Right renal pelvis (tissue), 4 donors: Measurements from ENCODE around the gene RTN4. TPM values are rescaled to one million over a fixed set of nuclear protein-coding genes. Genes with fewer than 3 reads are reported as not detected.

ENCODE experiments used
- DNase-seq, 4 donors: peaks; one replicate each; pipeline ENCODE4 v3.0.0-alpha.2; 2013; ENCODE audit warnings: low read depth in 4 of 4, low spot score in 3 of 4, missing footprints in 1 of 4
- polyA plus RNA-seq, 4 donors: library from polyadenylated mRNA; unstranded; fragments of 120-200 nt; gene quantifications; one replicate each; pipeline ENCODE4 v1.2.1, GENCODE V29; 2013; ENCODE audit not compliant: insufficient read length in 4 of 4

RTN4 gene
- polyA plus RNA-seq, 4 donors, result 347 to 402 (median 378) TPM

DNA sequence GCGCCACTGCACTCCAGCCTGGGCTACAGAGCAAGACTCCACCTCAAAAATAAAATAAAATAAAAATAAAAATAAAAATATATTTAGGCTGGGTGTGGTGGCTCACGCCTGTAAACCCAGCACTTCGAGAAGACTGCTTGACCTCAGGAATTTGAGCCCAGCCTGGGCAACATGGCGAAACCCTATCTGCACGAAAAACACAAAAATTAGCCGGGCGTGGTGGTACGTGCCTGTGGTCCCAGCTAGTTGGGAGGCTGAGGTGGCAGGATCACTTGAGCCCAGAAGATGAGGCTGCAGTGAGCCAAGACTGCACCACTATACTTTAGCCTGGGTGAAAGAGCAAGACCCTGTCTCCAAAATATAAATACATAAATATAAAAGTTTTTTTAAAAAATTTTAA, 6.4 kb downstream of the RTN4 start:
- DNase-seq, result no peak

DNA sequence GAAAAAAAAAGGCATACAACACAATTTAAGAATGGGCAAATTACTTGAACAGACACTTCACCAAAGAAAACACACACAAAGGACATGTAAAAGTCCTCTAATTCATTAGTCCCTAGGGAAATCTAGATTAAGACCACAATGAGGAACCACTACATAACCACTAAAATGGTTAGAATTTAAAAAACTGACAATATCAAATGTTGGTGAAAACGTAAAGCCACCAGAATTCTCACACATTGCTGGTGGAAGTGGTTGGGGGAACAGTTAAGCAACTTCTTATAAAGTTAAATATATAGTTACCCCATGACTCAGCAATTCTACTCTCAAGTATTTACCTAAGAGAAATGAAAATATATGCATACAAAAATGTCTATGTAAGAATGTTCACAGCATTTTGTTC, 11.8 kb downstream of the RTN4 start:
- DNase-seq, result no peak

DNA sequence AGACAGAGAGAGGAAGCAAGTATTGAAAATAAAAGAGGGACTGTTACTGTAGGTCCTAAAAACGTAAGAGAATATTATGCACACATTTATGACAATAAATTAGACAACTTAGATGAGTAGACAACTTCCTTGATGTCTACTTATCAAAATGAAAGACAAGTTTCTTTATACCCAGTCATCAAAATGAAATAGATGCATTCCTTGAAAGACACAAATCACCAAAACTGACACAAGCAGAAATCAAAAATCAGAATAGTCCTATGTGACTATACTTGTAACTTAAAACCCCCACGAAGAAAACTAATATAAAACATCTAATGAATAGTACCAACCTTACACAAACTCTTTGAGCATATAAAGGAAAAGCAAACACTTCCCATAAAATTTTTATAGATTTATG, 14.5 kb downstream of the RTN4 start:
- no peak for DNase-seq

DNA sequence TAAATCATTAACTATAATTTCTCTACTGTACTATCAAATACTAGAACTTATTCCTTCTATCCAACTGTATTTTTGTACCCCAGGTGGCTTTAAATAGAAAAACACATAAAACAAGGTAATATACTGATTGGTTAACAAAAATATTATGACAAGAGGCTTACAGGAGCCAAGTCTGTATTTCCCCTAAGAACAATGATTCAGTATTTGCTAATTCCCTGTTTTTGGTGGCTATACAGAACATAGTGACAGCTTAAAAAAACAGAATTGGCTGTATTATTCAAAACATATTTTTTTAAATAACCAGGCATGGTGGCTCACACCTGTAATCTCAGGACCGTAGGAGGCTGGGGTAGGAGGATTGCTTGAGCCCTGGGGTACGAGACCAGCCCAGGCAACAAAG, 16.3 kb downstream of the RTN4 start:
- DNase-seq, result no peak

GRCh38 chr2:55033076-55033742, 17.0 kb downstream of the RTN4 start:
- DNase-seq, result no peak

DNA sequence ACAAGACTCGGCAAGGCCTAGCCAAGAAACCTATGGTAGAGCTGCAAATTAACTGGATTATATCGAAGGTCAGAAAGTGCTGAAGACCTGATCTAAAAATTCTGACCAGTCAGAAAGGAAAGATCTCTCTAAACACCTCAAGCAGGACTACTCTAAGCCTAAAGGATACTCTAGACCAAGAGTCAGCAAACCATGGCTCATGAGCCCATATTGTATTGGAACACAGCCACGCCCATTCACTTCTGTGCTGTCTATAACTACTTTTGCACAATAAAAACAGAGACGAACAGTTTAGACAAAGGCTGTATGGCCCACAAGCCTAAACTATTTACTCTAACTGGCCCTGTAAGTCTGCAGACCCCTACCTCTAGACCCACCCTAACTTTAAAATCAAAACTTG, 18.7 kb downstream of the RTN4 start:
- no peak for DNase-seq

- no peak for DNase-seq
Measured at GRCh38 chr2:55030766-55031165, 19.5 kb downstream of the RTN4 start.

GRCh38 chr2:55029098-55029497, 21.2 kb downstream of the RTN4 start:
- no peak for DNase-seq

DNA sequence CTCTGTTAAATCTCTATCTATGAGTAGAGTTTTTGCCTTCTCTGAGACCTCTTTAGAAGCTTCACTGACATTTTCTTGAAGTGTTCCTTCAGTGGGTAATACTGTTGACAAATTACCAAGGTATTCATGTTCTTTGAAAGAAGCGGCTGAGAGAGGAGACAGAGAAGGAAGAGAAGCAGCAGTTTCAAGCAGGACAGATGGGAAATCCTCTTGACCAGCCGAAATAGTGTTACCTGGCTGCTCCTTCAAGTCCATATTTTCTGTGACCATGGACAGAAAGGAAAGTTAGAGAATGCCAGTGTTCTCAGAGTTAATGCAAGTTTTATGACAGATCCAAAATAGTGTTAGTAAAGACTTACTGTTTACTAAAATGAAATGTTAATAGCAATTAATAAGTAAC, 23.0 kb downstream of the RTN4 start:
- DNase-seq, result no peak

DNA sequence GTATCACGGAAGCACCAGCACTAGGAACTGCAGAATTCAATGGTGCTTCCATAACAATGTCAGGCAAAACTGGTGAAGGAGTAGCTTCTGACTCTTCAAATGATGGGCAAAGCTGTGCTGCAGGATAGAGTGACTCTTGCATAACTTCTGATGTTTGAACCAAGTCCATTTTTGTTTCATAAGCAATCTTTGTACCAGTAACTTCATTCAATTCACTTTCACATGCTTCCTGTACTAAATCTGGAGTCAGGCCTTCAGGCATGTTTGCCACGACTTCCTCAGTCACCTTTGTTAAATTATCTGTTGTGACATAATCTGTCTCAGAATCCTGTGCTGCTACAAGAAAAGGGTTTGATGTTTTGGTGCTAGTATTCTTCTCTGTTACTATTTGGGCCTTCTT, 24.0 kb downstream of the RTN4 start:
- DNase-seq, result no peak

GRCh38 chr2:55025627-55026026, 24.6 kb downstream of the RTN4 start:
- DNase-seq, result no peak

GRCh38 chr2:55025082-55025481, 25.2 kb downstream of the RTN4 start:
- DNase-seq, result no peak

GRCh38 chr2:55022476-55022875, 27.8 kb downstream of the RTN4 start:
- no peak for DNase-seq

DNA sequence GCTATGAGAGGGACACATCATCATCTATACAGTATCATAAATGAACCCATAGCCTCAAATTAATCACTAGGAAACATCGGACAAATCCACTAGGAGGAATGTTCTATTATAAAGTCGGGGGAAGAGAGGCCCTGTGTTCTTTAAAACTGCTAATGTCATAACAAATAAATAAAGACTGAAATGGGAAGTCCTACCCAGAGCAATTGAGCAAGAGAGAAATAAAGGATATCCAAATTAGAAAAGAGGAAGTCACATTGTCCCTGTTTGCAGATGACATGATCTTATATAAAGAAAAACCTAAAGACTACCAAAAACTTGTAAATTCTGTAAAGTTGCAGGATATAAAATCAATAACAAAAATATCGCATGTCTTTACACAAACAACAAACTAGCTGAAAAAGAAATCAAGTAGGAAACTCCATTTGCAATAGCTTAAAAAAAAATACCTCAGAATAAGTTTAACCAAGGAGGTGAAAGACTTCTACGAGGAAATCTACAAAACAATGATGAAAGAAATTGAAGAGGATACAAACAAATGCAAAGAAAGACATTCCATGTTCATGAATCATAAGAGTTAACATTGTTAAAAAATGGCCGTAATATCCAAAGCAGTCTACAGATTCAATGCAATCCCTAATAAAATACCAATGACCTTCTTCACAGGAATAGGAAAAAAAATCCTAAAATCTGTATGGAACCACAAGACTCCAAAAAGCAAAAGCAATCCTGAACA, 30.6 kb downstream of the RTN4 start:
- DNase-seq, result no peak

GRCh38 chr2:55018619-55019018, 31.6 kb downstream of the RTN4 start:
- no peak for DNase-seq

GRCh38 chr2:55017880-55018279, 32.4 kb downstream of the RTN4 start:
- DNase-seq, result no peak

DNA sequence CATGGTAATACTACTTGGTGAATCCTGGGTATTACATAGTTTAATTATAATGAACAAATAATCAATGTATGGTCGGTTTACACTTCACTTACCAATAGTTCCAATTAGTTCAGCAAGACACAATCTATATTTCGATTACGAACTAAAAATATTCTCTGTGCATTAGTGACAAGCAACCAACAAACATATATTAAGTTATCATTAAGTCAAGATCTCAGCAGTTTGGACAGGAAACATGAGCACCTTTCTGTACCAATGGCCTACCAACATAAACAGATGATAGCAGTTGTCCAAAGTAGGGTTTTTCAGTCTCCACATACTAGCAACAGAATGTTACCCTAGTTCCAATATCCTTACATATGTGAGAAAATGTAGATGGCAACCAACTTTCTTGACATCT, 32.8 kb downstream of the RTN4 start:
- DNase-seq, result no peak

DNA sequence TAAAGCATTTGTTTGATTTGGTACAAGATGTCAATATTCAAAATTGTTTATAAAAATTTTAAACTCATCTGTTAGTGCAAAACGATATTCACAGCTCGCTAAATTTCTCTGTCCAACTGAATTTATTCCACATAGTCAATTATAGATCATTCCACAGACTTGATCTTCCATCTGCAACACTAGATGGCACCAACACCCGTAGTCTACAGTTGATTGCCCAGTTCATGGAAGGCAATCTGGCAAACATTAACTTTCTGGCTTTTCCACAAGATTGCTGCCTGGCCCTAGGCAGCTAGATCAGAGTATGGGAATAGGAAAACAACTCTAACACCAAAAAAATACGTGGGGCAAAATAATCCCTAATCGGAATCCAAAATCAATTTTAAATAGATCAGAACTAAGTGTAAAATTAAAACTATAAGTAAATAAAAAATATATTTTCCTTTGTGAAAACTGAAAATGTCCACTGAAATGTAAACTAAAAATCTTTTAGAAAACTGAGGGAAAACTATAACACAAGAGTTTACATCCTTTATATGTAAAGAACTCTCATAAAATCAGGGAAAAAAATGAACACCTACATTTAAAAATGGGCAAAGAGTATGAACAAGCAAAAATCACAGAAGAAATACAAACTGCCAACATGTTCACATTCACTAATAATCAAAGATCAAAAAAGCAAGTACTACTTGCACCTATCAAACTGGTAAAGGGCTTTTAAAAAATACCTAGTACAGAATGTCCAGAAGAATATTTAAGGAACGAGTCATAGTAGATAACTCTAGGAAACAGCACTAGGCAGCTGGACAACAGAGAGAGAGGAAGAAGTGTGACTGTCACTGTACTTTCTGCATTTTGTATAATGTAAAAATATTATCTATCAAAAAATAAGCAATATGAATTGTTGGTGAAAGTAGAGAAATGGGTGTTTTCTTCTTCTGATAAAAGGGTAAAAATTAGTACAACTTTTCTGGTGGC, 35.0 kb downstream of the RTN4 start:
- peak in 3 of 4 donors; percentile 57 to 64 (median 62) for DNase-seq

DNA sequence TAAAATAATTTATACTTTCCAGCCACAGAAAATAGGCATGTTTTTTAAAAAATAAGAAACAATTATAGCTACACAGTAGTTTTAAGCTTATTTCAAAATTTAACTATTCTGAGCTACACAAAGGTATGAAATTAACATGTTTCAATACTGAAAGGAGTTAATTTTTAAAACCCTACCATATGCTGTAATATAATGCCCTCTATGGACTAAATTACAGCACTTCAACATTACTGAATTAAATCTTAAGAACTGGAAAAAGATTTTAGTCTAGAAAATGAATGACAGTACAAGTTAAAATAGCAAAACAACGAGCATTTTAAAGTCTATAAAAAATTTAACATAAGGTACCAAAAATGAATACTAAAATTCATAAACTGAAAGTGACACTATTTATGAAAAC, 36.3 kb downstream of the RTN4 start:
- no peak for DNase-seq

- DNase-seq, result no peak
Measured at GRCh38 chr2:55012672-55013484, 37.4 kb downstream of the RTN4 start.
